Activated CD4-positive, alpha-beta memory T cell treated with anti-CD3 and anti-CD28 coated beads for 36 hours (primary cell): ENCODE results near the gene JMJD4. TPM values are rescaled to one million over a fixed set of nuclear protein-coding genes. Genes with fewer than 3 reads are reported as not detected.

ENCODE experiments used
- CTCF ChIA-PET: fragments of 350-600 bp; sonication (Branson Sonifier 250); formaldehyde crosslinking; loops from one replicate; lab custom pipeline; 2021; ENCODE audit warnings: antibody characterized with exemption, inconsistent platforms; lab: Charles Lee
- POLR2A ChIA-PET: fragments of 350-600 bp; sonication (Branson Sonifier 250); formaldehyde crosslinking; loops from one replicate; lab custom pipeline; 2021; ENCODE audit warnings: antibody characterized with exemption; lab: Charles Lee
- DNase-seq: peaks from one replicate; pipeline ENCODE4 v3.0.0-alpha.2; 2020
- H3K27ac Mint-ChIP-seq: one replicate; pipeline ENCODE4 v1.8.0; 2021; ENCODE audit warnings: mixed read lengths
- H3K27me3 Mint-ChIP-seq: one replicate; pipeline ENCODE4 v1.8.0; 2021; ENCODE audit warnings: mixed read lengths
- H3K36me3 Mint-ChIP-seq: one replicate; pipeline ENCODE4 v1.8.0; 2021; ENCODE audit warnings: mixed read lengths
- H3K4me1 Mint-ChIP-seq: one replicate; pipeline ENCODE4 v1.8.0; 2021; ENCODE audit warnings: low read depth, mixed read lengths
- H3K4me3 Mint-ChIP-seq: one replicate; pipeline ENCODE4 v1.8.0; 2021; ENCODE audit warnings: mild to moderate bottlenecking, mixed read lengths
- H3K9me3 Mint-ChIP-seq: one replicate; pipeline ENCODE4 v1.8.0; 2021; ENCODE audit warnings: mixed read lengths
- intact Hi-C: fragments of 100-400 bp; cut with micrococcal nuclease; formaldehyde crosslinking; loops from one replicate; pipeline ENCODE4 v1.15.1; 2023
- total RNA-seq, 2 experiments: library from RNA; stranded (reverse); gene quantifications; one replicate each; pipeline ENCODE4 v1.2.3, GENCODE V29; 2021

Gene JMJD4
- total RNA-seq, 2 experiments from 2014 or later = 15.2 to 16.1 TPM

DNA sequence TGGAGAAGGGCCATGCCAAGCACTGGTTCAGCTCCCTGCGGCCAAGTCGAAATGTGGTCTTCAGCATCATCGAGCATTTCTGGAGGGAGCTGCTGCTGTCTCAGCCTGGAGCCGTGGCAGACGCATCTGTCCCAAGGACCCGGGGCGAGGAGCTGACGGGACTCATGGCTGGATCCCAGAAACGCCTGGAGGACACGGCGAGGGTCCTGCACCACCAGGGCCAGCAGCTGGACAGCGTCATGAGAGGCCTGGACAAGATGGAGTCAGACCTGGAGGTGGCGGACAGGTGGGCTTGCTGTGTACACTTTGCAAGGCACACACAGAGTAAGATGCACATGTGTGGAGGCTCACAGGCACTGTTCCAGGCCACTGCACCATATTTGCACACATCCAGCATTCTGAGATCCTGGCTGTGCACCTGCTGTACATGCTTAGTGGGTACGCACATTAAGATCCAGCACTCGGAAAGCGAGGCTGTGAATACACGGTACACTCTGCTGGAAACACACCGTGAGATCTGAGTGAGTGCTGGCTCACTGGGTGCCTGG, 12.9 kb upstream of the JMJD4 start:
- DNase-seq = no peak
- ChIA-PET POLR2A (interaction anchor here (1.1 kb wide), 1 partner anchor 18 kb away, joined by 3 read pairs; no protein-coding TSS in a partner anchor), CTCF (no interaction called here)
- H3K4me3 Mint-ChIP-seq = no peak overlapping the region
- H3K27ac Mint-ChIP-seq = peak overlapping the region; percentile 94
- no peaks in the 10 kb centered on the region for H3K27me3 Mint-ChIP-seq
- peaks cover 15% of the 10 kb centered on the region for H3K36me3 Mint-ChIP-seq
- peaks cover 48% of the 10 kb centered on the region for H3K4me1 Mint-ChIP-seq
- intact Hi-C loops = loop anchor here (1.0 kb wide), 2 partner anchors 10 to 187 kb away; no protein-coding TSS in a partner anchor
- no peaks in the 10 kb centered on the region for H3K9me3 Mint-ChIP-seq

GRCh38 chr1:227747382-227747781, 12.3 kb upstream of the JMJD4 start:
- DNase-seq = no peak
- intact Hi-C loops = no loop called here
- Mint-ChIP-seq H3K36me3 (peaks cover 15% of the 10 kb centered on the region), H3K4me3 (no peak overlapping the region), H3K4me1 (peaks cover 47% of the 10 kb centered on the region), H3K27ac (peak overlapping the region; percentile 94), H3K9me3 (no peaks in the 10 kb centered on the region), H3K27me3 (no peaks in the 10 kb centered on the region)
- CTCF ChIA-PET = no interaction called here
- POLR2A ChIA-PET = interaction anchor here (1.1 kb wide), 1 partner anchor 19 kb away, joined by 3 read pairs; no protein-coding TSS in a partner anchor

GRCh38 chr1:227746676-227747075, 11.6 kb upstream of the JMJD4 start:
- ChIA-PET CTCF (no interaction called here), POLR2A (no interaction called here)
- no peak overlapping the region for H3K27ac Mint-ChIP-seq
- H3K9me3 Mint-ChIP-seq = no peaks in the 10 kb centered on the region
- intact Hi-C loops = no loop called here
- H3K36me3 Mint-ChIP-seq = peaks cover 15% of the 10 kb centered on the region
- no peak for DNase-seq
- no peaks in the 10 kb centered on the region for H3K27me3 Mint-ChIP-seq
- peaks cover 46% of the 10 kb centered on the region for H3K4me1 Mint-ChIP-seq
- H3K4me3 Mint-ChIP-seq = no peak overlapping the region

DNA sequence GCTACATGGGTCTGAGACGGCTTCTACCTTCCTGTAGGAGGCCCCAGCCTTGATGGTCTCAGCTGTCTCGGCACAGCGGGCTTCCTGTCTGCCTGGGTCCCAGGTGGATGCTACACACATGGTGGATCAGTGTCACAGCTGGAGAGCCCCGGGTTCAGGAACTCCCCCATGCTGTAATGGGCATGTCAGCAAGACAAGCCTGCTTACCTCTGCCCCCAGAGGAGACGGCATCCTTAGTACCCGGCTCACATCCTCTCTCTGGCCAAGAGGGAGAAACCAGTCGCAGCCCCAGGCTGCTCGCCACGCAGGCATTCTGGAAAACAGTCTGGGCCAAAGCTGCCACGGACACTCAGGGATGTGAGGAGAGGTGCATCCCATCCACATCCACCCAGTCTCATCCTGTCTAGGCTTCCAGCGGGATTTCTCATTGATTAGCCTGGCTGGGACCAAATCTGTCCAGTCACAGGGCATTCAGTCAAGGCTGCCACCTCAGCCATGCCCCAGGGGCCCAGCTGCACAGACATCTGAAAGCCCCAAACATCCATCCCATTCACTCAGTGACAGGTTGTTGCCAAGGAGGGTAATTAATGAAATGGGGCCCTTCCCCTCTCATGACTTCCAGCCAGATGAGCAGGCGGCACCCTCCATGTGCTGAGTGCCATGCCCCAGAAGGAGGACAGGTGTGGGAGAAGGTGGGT, 10.6 kb upstream of the JMJD4 start:
- peaks cover 49% of the 10 kb centered on the region for H3K4me1 Mint-ChIP-seq
- CTCF ChIA-PET = interaction anchor here (1.8 to 2.2 kb wide), 2 partner anchors 13 to 208 kb away, joined by 7 to 9 read pairs; no protein-coding TSS in a partner anchor

GRCh38 chr1:227744668-227745067, 9.6 kb upstream of the JMJD4 start:
- intact Hi-C loops = no loop called here
- no peak overlapping the region for H3K27ac Mint-ChIP-seq
- H3K4me3 Mint-ChIP-seq = no peak overlapping the region
- peaks cover 12% of the 10 kb centered on the region for H3K36me3 Mint-ChIP-seq
- CTCF ChIA-PET = interaction anchor here (1.0 to 2.2 kb wide), 3 partner anchors 14 to 209 kb away, joined by 3 to 9 read pairs (median 7); no protein-coding TSS in a partner anchor
- POLR2A ChIA-PET = interaction anchor here (1.0 kb wide), 1 partner anchor 15 kb away, joined by 4 read pairs; no protein-coding TSS in a partner anchor
- H3K27me3 Mint-ChIP-seq = no peaks in the 10 kb centered on the region
- DNase-seq = no peak
- H3K4me1 Mint-ChIP-seq = peaks cover 58% of the 10 kb centered on the region
- no peaks in the 10 kb centered on the region for H3K9me3 Mint-ChIP-seq

More for the DNA sequence above, 10.6 kb upstream of the JMJD4 start:
- H3K27ac Mint-ChIP-seq = no peak overlapping the region
- H3K4me3 Mint-ChIP-seq = no peak overlapping the region
- DNase-seq = no peak
- no peaks in the 10 kb centered on the region for H3K9me3 Mint-ChIP-seq
- peaks cover 11% of the 10 kb centered on the region for H3K36me3 Mint-ChIP-seq
- intact Hi-C loops = no loop called here
- no peaks in the 10 kb centered on the region for H3K27me3 Mint-ChIP-seq
- POLR2A ChIA-PET = interaction anchor here (1.0 kb wide), 1 partner anchor 14 kb away, joined by 4 read pairs; no protein-coding TSS in a partner anchor

- Mint-ChIP-seq H3K36me3 (peaks cover 3% of the 10 kb centered on the region), H3K4me3 (no peak overlapping the region), H3K9me3 (no peaks in the 10 kb centered on the region), H3K27me3 (no peaks in the 10 kb centered on the region), H3K27ac (no peak overlapping the region), H3K4me1 (peaks cover 45% of the 10 kb centered on the region)
- POLR2A ChIA-PET = interaction anchor here (0.6 kb wide), 1 partner anchor 17 kb away, joined by 3 read pairs; no protein-coding TSS in a partner anchor
- intact Hi-C loops = no loop called here
- CTCF ChIA-PET = interaction anchor here (2.2 kb wide), 1 partner anchor 15 kb away, joined by 7 read pairs; no protein-coding TSS in a partner anchor
- no peak for DNase-seq
Observed at GRCh38 chr1:227742738-227743715, 7.9 kb upstream of the JMJD4 start.

- no peak overlapping the region for H3K4me3 Mint-ChIP-seq
- H3K27me3 Mint-ChIP-seq = no peaks in the 10 kb centered on the region
- no peaks in the 10 kb centered on the region for H3K9me3 Mint-ChIP-seq
- ChIA-PET CTCF (no interaction called here), POLR2A (no interaction called here)
- peaks cover 45% of the 10 kb centered on the region for H3K4me1 Mint-ChIP-seq
- H3K27ac Mint-ChIP-seq = no peak overlapping the region
- peaks cover 3% of the 10 kb centered on the region for H3K36me3 Mint-ChIP-seq
- intact Hi-C loops = no loop called here
- no peak for DNase-seq
Observed at GRCh38 chr1:227741166-227741870, 6.2 kb upstream of the JMJD4 start.

GRCh38 chr1:227740401-227740960, 5.4 kb upstream of the JMJD4 start:
- DNase-seq = no peak
- Mint-ChIP-seq H3K4me3 (no peak overlapping the region), H3K27me3 (no peaks in the 10 kb centered on the region), H3K4me1 (peaks cover 48% of the 10 kb centered on the region), H3K9me3 (no peaks in the 10 kb centered on the region), H3K36me3 (peaks cover 3% of the 10 kb centered on the region), H3K27ac (peak overlapping the region; percentile 30)
- intact Hi-C loops = no loop called here
- POLR2A ChIA-PET = interaction anchor here (1.3 kb wide), 1 partner anchor 198 kb away, joined by 5 read pairs; no protein-coding TSS in a partner anchor
- CTCF ChIA-PET = no interaction called here

- DNase-seq = no peak
- POLR2A ChIA-PET = interaction anchor here (1.3 kb wide), 1 partner anchor 197 kb away, joined by 5 read pairs; no protein-coding TSS in a partner anchor
- intact Hi-C loops = loop anchor here (10.0 kb wide), 1 partner anchor 425 kb away; the partner anchor contains the start of gene IBA57
- Mint-ChIP-seq H3K27me3 (no peaks in the 10 kb centered on the region), H3K4me1 (peaks cover 39% of the 10 kb centered on the region), H3K27ac (no peak overlapping the region), H3K4me3 (no peak overlapping the region), H3K9me3 (no peaks in the 10 kb centered on the region), H3K36me3 (peaks cover 3% of the 10 kb centered on the region)
- CTCF ChIA-PET = no interaction called here
Observed at GRCh38 chr1:227739636-227740035, 4.5 kb upstream of the JMJD4 start.

DNA sequence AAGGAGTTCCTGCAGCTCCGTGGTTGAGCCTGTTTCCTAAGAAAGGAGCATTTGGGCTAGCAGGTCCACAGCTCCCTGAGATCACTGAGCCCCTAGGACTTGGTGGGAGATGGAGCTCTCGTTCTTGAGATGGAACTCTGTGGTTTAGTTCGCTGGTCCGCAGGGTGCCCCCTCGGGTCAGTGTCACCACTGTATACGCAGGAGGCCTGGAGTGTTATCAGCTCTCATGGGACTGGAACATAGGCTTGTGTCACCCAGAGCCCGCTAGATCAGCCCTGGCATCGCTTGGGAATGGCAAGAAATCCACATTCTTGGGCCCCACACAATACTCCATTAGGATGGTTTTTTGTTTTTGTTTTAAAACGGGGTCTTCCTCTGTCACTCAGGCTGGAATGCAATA, 3.7 kb upstream of the JMJD4 start:
- Mint-ChIP-seq H3K4me1 (peaks cover 42% of the 10 kb centered on the region), H3K27ac (no peak overlapping the region), H3K4me3 (no peak overlapping the region), H3K9me3 (no peaks in the 10 kb centered on the region), H3K36me3 (peaks cover 5% of the 10 kb centered on the region), H3K27me3 (no peaks in the 10 kb centered on the region)
- ChIA-PET POLR2A (no interaction called here), CTCF (no interaction called here)
- intact Hi-C loops = loop anchor here (10.0 kb wide), 1 partner anchor 426 kb away; the partner anchor contains the start of gene IBA57
- DNase-seq = no peak
